Measurements from ENCODE around the gene GLIS1.
A peak's percentile ranks its signal among the peaks of the same experiment; 100 is the strongest.
"Not testable (repeated sequence)": the region's sequence is repeated elsewhere in the genome, so short reads cannot be mapped to it uniquely, and the experiment has no call there.

The GLIS1 gene
- long read RNA-seq, donor 1 = 0 reads
- long read RNA-seq, donor 2 = 0 reads
- long read RNA-seq, donor 3 = 0 reads
- long read RNA-seq, donor 4, partial matches to known transcripts = 5 of 5 reads
- long read RNA-seq, donor 4, other reads (novel, unspliced or antisense) = 0 of 5 reads
- long read RNA-seq, donor 5 = 0 reads
- long read RNA-seq, donor 6 = 0 reads
- long read RNA-seq, donor 7 = 0 reads
- long read RNA-seq, donor 8 = 0 reads

GRCh38 chr1:53739109-53739681 is at the start of gene GLIS1:
Gene GLIS1 (minus strand): TSS chr1:53739164. CDS start chr1:53738064, 1,100 bp downstream.
- peak; percentile 87 for DNase-seq

GRCh38 chr1:53787655-53788054 is 48.7 kb upstream of the GLIS1 start:
- DNase-seq = no peak

GRCh38 chr1:53783056-53783455 is 44.1 kb upstream of the GLIS1 start:
- no peak for DNase-seq

GRCh38 chr1:53781654-53782053 is 42.7 kb upstream of the GLIS1 start:
- no peak for DNase-seq

GRCh38 chr1:53777272-53777671 is 38.3 kb upstream of the GLIS1 start:
- no peak for DNase-seq

- DNase-seq = no peak
Observed at GRCh38 chr1:53771648-53772047, 32.7 kb upstream of the GLIS1 start.

- no peak for DNase-seq
Observed at GRCh38 chr1:53769780-53770179, 30.8 kb upstream of the GLIS1 start.

- no peak for DNase-seq
Observed at GRCh38 chr1:53769184-53769583, 30.2 kb upstream of the GLIS1 start.

GRCh38 chr1:53766831-53767405 is 28.0 kb upstream of the GLIS1 start:
- DNase-seq = no peak

- DNase-seq = no peak
Observed at GRCh38 chr1:53766194-53766742, 27.3 kb upstream of the GLIS1 start.

GRCh38 chr1:53765657-53766056 is 26.7 kb upstream of the GLIS1 start:
- DNase-seq = no peak

- no peak for DNase-seq
Observed at GRCh38 chr1:53763911-53764310, 24.9 kb upstream of the GLIS1 start.

GRCh38 chr1:53763461-53763860 is 24.5 kb upstream of the GLIS1 start:
- no peak for DNase-seq

GRCh38 chr1:53760497-53760896 is 21.5 kb upstream of the GLIS1 start:
- not testable (repeated sequence) for DNase-seq

- no peak for DNase-seq
Observed at GRCh38 chr1:53755874-53756273, 16.9 kb upstream of the GLIS1 start.

GRCh38 chr1:53754484-53755312 is 15.7 kb upstream of the GLIS1 start:
- peak; percentile 22 for DNase-seq

- no peak for DNase-seq
Observed at GRCh38 chr1:53752281-53752680, 13.3 kb upstream of the GLIS1 start.

GRCh38 chr1:53747841-53748240 is 8.9 kb upstream of the GLIS1 start:
- no peak for DNase-seq

- no peak for DNase-seq
Observed at GRCh38 chr1:53740621-53741105, 1.7 kb upstream of the GLIS1 start.

GRCh38 chr1:53738205-53739108 is 507 bp downstream of the GLIS1 start:
- DNase-seq = peak; percentile 72

GRCh38 chr1:53737648-53738204 is 1.2 kb downstream of the GLIS1 start:
- peak; percentile 64 for DNase-seq
